Measurements from ENCODE around the gene TMOD1.
"Not testable (repeated sequence)": the region's sequence is repeated elsewhere in the genome, so short reads cannot be mapped to it uniquely, and the experiment has no call there.

TMOD1 gene

DNA sequence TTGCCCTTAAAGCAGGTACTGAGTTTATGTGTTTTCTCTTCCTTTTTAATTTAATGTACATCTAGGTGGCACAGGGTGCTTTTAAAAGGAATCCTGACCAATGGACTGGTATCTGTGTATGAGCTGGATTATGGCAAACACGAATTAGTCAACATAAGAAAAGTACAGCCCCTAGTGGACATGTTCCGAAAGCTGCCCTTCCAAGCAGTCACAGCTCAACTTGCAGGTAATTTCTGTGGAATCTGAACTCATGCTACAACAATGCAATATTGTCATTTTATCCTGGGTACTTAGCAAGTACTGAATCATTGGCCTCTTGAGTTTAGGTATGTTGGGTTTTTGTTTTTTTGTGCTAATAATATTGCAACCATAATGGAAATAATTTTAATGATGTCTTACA is 14.4 kb upstream of the TMOD1 start:
- Histone ChIP-seq H3K36me3 (ENCODE audit: insufficient read depth, low read length) (peaks cover 5% of the 10 kb centered on the region; the same call in 1 of the 2 replicates), H3K27ac (ENCODE audit: low read depth, low read length, poor library complexity, severe bottlenecking) (no peak overlapping the region)

DNA sequence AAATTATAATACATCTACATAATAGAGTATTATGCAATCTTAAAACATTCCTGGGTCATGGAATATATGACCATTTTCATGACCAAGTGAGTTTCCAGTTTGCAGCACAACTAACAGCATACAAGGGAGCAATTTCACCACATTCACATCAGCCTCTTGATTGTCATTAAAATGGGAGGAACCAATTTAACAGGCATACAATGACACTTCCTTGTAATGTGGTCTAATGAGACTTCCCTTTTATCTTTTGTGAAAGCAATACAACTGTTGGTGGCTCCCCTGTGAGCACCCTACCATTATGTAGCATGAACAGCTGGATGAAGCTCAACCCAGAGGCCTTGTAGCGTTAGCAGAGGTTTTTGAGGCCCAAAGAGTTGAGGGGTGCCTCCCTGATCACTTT is 13.6 kb upstream of the TMOD1 start:
- no peak overlapping the region for H3K4me2 ChIP-seq (ENCODE audit: low read length)
- H3K4me3 ChIP-seq (ENCODE audit: low read depth, low read length, poor library complexity, severe bottlenecking): no peak overlapping the region
- no peak overlapping the region for H3K27ac ChIP-seq (ENCODE audit: low read depth, low read length, poor library complexity, severe bottlenecking)
- no peaks in the 10 kb centered on the region for H3K9me2 ChIP-seq (ENCODE audit: low read depth, low read length)
- no peaks in the 10 kb centered on the region for H3F3A ChIP-seq (ENCODE audit: insufficient read depth, low read length)
- no peaks in the 10 kb centered on the region for H3K79me2 ChIP-seq (ENCODE audit: insufficient read depth, low read length)
- no peak overlapping the region for H2AFZ ChIP-seq (ENCODE audit: low read length)
- TF ChIP-seq, protein P1, sequence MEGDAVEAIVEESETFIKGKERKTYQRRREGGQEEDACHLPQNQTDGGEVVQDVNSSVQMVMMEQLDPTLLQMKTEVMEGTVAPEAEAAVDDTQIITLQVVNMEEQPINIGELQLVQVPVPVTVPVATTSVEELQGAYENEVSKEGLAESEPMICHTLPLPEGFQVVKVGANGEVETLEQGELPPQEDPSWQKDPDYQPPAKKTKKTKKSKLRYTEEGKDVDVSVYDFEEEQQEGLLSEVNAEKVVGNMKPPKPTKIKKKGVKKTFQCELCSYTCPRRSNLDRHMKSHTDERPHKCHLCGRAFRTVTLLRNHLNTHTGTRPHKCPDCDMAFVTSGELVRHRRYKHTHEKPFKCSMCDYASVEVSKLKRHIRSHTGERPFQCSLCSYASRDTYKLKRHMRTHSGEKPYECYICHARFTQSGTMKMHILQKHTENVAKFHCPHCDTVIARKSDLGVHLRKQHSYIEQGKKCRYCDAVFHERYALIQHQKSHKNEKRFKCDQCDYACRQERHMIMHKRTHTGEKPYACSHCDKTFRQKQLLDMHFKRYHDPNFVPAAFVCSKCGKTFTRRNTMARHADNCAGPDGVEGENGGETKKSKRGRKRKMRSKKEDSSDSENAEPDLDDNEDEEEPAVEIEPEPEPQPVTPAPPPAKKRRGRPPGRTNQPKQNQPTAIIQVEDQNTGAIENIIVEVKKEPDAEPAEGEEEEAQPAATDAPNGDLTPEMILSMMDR (IDR thresholded peaks at IDR 0.05; ENCODE audit: low read length): no peak
- no peak for TF ChIP-seq EZH2 (IDR thresholded peaks at IDR 0.05; ENCODE audit: borderline replicate concordance, low read length)
- no peaks in the 10 kb centered on the region for H3K27me3 ChIP-seq (ENCODE audit: insufficient read depth, low read length)
- no peaks in the 10 kb centered on the region for H3K9me3 ChIP-seq (ENCODE audit: low read length)
- H3K9ac ChIP-seq (ENCODE audit: low read length): no peak overlapping the region
- peaks cover 4% of the 10 kb centered on the region; the same call in 1 of the 2 replicates for H3K36me3 ChIP-seq (ENCODE audit: insufficient read depth, low read length)
- no peaks in the 10 kb centered on the region for H4K20me1 ChIP-seq (ENCODE audit: insufficient read depth, low read length)
- no peaks in the 10 kb centered on the region for H3K4me1 ChIP-seq (ENCODE audit: insufficient read depth, low read length, severe bottlenecking)

More for the DNA sequence above, 14.4 kb upstream of the TMOD1 start:
- Histone ChIP-seq H3K9me2 (ENCODE audit: low read depth, low read length) (no peaks in the 10 kb centered on the region), H3K4me3 (ENCODE audit: low read depth, low read length, poor library complexity, severe bottlenecking) (no peak overlapping the region), H3K4me1 (ENCODE audit: insufficient read depth, low read length, severe bottlenecking) (no peaks in the 10 kb centered on the region), H2AFZ (ENCODE audit: low read length) (no peak overlapping the region), H3K9me3 (ENCODE audit: low read length) (no peaks in the 10 kb centered on the region), H3K27me3 (ENCODE audit: insufficient read depth, low read length) (no peaks in the 10 kb centered on the region), H3K9ac (ENCODE audit: low read length) (no peak overlapping the region), H3K79me2 (ENCODE audit: insufficient read depth, low read length) (no peaks in the 10 kb centered on the region), H3F3A (ENCODE audit: insufficient read depth, low read length) (no peaks in the 10 kb centered on the region), H3K4me2 (ENCODE audit: low read length) (no peak overlapping the region), H4K20me1 (ENCODE audit: insufficient read depth, low read length) (no peaks in the 10 kb centered on the region)
- TF ChIP-seq EZH2 (IDR thresholded peaks at IDR 0.05; ENCODE audit: borderline replicate concordance, low read length): no peak
- TF ChIP-seq, protein P1 (IDR thresholded peaks at IDR 0.05; ENCODE audit: low read length): no peak; the same call in 1 of the 2 replicates

DNA sequence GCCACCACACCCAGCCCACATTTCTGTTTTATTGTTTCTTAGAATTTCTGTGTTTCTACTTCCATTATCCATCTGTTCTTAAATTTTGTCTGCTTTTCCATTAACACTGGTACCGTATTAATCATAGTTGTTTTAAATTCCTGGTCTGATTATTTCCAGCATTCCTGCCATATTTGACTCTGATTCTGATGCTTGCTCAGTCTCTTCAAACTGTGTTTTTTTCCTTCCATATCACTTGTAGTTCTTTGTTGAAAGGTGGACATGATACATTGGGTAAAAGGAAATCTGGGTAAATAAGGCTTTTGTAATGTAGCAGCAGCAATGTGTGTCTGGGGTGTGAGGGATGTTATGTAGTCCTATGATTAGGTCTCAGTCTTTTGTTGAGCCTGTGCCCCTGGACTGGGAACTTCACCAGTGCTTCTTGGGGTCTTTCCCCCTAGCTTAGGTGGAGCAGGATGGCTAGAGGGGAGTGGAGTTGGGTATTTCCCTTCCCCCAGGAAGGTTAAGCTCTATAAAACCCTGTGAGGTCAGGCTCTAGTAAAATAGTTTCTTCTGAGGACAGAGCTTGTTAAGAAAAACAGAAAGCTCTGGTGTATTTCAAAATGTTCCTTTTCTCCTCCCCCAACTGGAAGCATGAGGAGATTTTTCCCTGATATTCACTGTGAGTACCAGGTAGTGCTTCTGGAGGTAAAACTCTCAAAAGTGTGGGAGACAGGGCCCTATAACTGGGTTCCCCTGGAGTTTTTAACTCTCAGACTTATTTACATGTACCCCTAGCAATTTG is 10.1 kb upstream of the TMOD1 start:
- Histone ChIP-seq H3F3A (ENCODE audit: insufficient read depth, low read length) (no peaks in the 10 kb centered on the region), H3K9me2 (ENCODE audit: low read depth, low read length) (no peaks in the 10 kb centered on the region), H3K36me3 (ENCODE audit: insufficient read depth, low read length) (no peaks in the 10 kb centered on the region), H3K4me2 (ENCODE audit: low read length) (no peak overlapping the region), H3K27ac (ENCODE audit: low read depth, low read length, poor library complexity, severe bottlenecking) (no peak overlapping the region), H3K79me2 (ENCODE audit: insufficient read depth, low read length) (no peaks in the 10 kb centered on the region), H3K9ac (ENCODE audit: low read length) (no peak overlapping the region), H3K4me1 (ENCODE audit: insufficient read depth, low read length, severe bottlenecking) (no peaks in the 10 kb centered on the region), H2AFZ (ENCODE audit: low read length) (no peak overlapping the region), H3K4me3 (ENCODE audit: low read depth, low read length, poor library complexity, severe bottlenecking) (no peak overlapping the region), H3K27me3 (ENCODE audit: insufficient read depth, low read length) (no peaks in the 10 kb centered on the region), H4K20me1 (ENCODE audit: insufficient read depth, low read length) (no peaks in the 10 kb centered on the region), H3K9me3 (ENCODE audit: low read length) (no peaks in the 10 kb centered on the region)
- TF ChIP-seq EZH2 (IDR thresholded peaks at IDR 0.05; ENCODE audit: borderline replicate concordance, low read length): no peak
- TF ChIP-seq, protein P1 (IDR thresholded peaks at IDR 0.05; ENCODE audit: low read length): no peak

DNA sequence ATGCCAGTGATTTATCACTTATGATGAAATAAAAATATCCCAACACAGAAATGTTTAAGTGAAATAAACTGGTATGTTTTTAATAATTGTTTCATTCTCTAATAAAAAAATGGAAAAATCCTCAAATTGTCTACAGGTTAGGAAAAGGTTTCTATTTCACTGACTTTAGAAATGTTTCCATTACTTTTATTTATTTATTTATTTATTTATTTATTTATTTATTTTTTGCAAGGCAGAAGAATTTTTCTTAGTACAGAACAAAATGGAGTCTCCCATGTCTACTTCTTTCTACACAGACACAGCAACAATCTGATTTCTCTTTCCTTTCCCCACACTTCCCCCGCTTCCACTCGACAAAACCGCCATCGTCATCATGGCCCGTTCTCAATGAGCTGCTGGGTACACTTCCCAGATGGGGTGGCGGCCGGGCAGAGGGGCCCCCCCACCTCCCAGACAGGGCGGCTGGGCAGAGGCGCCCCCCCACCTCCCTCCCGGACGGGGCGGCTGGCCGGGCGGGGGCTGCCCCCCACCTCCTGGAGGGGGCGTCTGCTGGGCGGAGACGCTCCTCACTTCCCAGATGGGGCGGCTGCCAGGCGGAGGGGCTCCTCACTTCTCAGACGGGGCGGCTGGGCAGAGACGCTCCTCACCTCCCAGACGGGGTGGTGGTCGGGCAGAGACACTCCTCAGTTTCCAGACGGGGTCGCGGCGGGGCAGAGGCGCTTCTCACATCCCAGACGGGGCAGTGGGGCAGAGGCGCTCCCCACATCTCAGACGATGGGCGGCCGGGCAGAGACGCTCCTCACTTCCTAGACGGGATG is 3.7 kb upstream of the TMOD1 start:
- not testable (repeated sequence) for H4K20me1 ChIP-seq (ENCODE audit: insufficient read depth, low read length); H3F3A ChIP-seq (ENCODE audit: insufficient read depth, low read length); H3K4me2 ChIP-seq (ENCODE audit: low read length); H3K27ac ChIP-seq (ENCODE audit: low read depth, low read length, poor library complexity, severe bottlenecking); H3K27me3 ChIP-seq (ENCODE audit: insufficient read depth, low read length); H3K9ac ChIP-seq (ENCODE audit: low read length); H3K79me2 ChIP-seq (ENCODE audit: insufficient read depth, low read length); H3K9me3 ChIP-seq (ENCODE audit: low read length); H3K36me3 ChIP-seq (ENCODE audit: insufficient read depth, low read length); H3K9me2 ChIP-seq (ENCODE audit: low read depth, low read length); H2AFZ ChIP-seq (ENCODE audit: low read length); H3K4me3 ChIP-seq (ENCODE audit: low read depth, low read length, poor library complexity, severe bottlenecking)
- peaks cover 11% of the 10 kb centered on the region for H3K4me1 ChIP-seq (ENCODE audit: insufficient read depth, low read length, severe bottlenecking)

DNA sequence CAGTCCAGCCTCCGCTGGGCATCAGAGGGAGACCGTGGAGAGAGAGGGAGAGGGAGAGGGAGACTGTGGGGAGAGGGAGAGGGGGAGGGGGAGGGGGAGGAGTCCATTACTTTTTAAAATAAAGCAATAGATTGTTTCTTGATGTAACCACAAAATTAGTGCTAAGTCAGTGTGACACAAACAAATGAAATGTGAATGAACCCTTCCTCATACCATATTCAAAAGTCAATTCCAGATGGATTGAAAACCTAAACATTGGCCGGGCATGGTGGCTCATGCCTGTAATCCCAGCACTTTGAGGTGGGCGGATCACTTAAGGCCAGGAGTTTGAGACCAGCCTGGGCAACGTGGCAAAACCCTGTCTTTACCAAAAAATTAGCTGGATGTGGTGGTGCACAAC is 2.6 kb upstream of the TMOD1 start:
- H3K4me3 ChIP-seq (ENCODE audit: low read depth, low read length, poor library complexity, severe bottlenecking); H3K79me2 ChIP-seq (ENCODE audit: insufficient read depth, low read length); H3F3A ChIP-seq (ENCODE audit: insufficient read depth, low read length); H2AFZ ChIP-seq (ENCODE audit: low read length); H3K9me2 ChIP-seq (ENCODE audit: low read depth, low read length); H3K9me3 ChIP-seq (ENCODE audit: low read length); H3K9ac ChIP-seq (ENCODE audit: low read length); H3K36me3 ChIP-seq (ENCODE audit: insufficient read depth, low read length); H3K27ac ChIP-seq (ENCODE audit: low read depth, low read length, poor library complexity, severe bottlenecking); H3K4me2 ChIP-seq (ENCODE audit: low read length); H3K27me3 ChIP-seq (ENCODE audit: insufficient read depth, low read length); H4K20me1 ChIP-seq (ENCODE audit: insufficient read depth, low read length): not testable (repeated sequence)
- peaks cover 11% of the 10 kb centered on the region for H3K4me1 ChIP-seq (ENCODE audit: insufficient read depth, low read length, severe bottlenecking)
